Aorta (tissue), 5 donors: ENCODE results near the gene PRKCZ. TPM values are rescaled to one million over a fixed set of nuclear protein-coding genes. Genes with fewer than 3 reads are reported as not detected.
"Not testable (repeated sequence)": the region's sequence is repeated elsewhere in the genome, so short reads cannot be mapped to it uniquely, and the experiment has no call there.

ENCODE experiments used
- ATAC-seq: fragments of 200-7000 bp; cut with Tn5 transposase; one replicate; pipeline ENCODE4 v1.9.1; 2022; ENCODE audit warnings: moderate library complexity; ENCODE audit not compliant: low FRiP score
- DNase-seq, 2 donors: peaks; one replicate each; pipeline ENCODE4 v3.0.0-alpha.2; 2020
- H3K27ac ChIP-seq, 2 donors: one replicate each; pipeline ENCODE4 v1.5.1; 2013; ENCODE audit warnings: low read length in 2 of 2, mild to moderate bottlenecking in 2 of 2, moderate library complexity in 2 of 2, control low read depth in 1 of 2, inconsistent platforms in 1 of 2, low read depth in 1 of 2
- H3K27me3 ChIP-seq, 2 donors: one replicate each; pipeline ENCODE4 v1.6.1; 2013; ENCODE audit warnings: control low read depth in 1 of 2, low read length in 1 of 2, mild to moderate bottlenecking in 1 of 2, moderate library complexity in 1 of 2; ENCODE audit not compliant: insufficient read depth in 2 of 2, control insufficient read depth in 1 of 2
- H3K36me3 ChIP-seq, 2 donors: one replicate each; pipeline ENCODE4 v1.6.1; 2013; ENCODE audit warnings: control low read depth in 1 of 2, low read length in 1 of 2, mild to moderate bottlenecking in 1 of 2; ENCODE audit not compliant: insufficient read depth in 2 of 2, control insufficient read depth in 1 of 2
- H3K4me1 ChIP-seq, 2 donors: one replicate each; pipeline ENCODE4 v1.6.1; 2013; ENCODE audit warnings: low read length in 2 of 2, control low read depth in 1 of 2, mild to moderate bottlenecking in 1 of 2, moderate library complexity in 1 of 2; ENCODE audit not compliant: insufficient read depth in 2 of 2, control insufficient read depth in 1 of 2
- H3K4me3 ChIP-seq, 2 donors: one replicate each; pipeline ENCODE4 v1.5.1; 2013; ENCODE audit warnings: low read length in 2 of 2, control low read depth in 1 of 2, mild to moderate bottlenecking in 1 of 2
- H3K9me3 ChIP-seq: one replicate; pipeline ENCODE4 v1.6.1; 2013; ENCODE audit warnings: mild to moderate bottlenecking, low read length; ENCODE audit not compliant: control insufficient read depth
- WGBS, 2 donors: extraction: QIAGEN DNeasy Blood & Tissue Kit; methylation state at CpG; one replicate each; pipeline ENCODE4 v1.1.7; 2013; 5-methylcytosine and 5-hydroxymethylcytosine counted together
- intact Hi-C, 2 donors: fragments of 100-400 bp; cut with DNase I; formaldehyde crosslinking; loops; one replicate each; pipeline versions ENCODE4 v1.14.2 to v1.15.0; 2022
- polyA plus RNA-seq, 2 donors: library from polyadenylated mRNA; stranded (reverse); fragments of 200-250 nt; gene quantifications; one replicate each; pipeline ENCODE4 v1.2.3, GENCODE V29; 2013
- total RNA-seq, 2 donors: library from RNA; stranded (reverse); fragmentation: NEBNext Ultra II Directional; extraction: Animal tissue kit (Norgen Biotek cat#: 25700); gene quantifications; one replicate each; pipeline ENCODE4 v1.2.1, GENCODE V29; 2021
- donor health status: healthy with polysubstance abuse.
- donor health status: Bipolar disorder and iron deficiency.
- donor health status: DM: no; HTN: no; CAD: no.
- donor health status: DM: no; HTN: no; CAD: no.
- donor health status: DM: yes; HTN: yes; CAD: no.

The PRKCZ gene
- total and polyA plus RNA-seq, 4 donors: 1.5 to 23.2 (median 4.2) TPM

DNA sequence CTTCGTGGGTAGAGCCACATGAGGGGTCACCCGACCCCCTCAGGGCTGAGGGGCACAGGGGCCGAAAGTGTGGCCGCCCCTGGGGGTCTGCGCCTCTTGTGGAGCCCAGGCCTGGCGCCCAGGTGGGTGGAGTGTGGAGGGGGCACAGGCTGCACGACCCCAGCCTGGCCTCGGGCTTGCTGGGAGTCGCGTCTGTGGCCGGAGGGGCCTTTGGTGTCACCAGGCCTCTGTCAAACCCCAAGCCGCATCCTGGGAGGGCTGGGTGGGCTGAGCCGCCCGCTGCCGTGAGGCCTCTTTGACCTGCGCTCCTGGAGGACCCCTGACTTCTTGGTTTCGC lies 83.6 kb downstream of the PRKCZ start:
- peak; percentile 62 to 77 for DNase-seq
- 91 to 92% methylated on average over 16 to 17 of the region's 17 CpGs for WGBS, 2 donors
- H3K27ac ChIP-seq: no peak overlapping the region
- intact Hi-C loops: no loop called here
- H3K27me3 ChIP-seq: no peaks in the 10 kb centered on the region
- ATAC-seq: no peak
- no peaks in the 10 kb centered on the region for H3K4me1 ChIP-seq
- H3K9me3 ChIP-seq: no peaks in the 10 kb centered on the region
- H3K36me3 ChIP-seq: no peaks in the 10 kb centered on the region
- H3K4me3 ChIP-seq: no peak overlapping the region

DNA sequence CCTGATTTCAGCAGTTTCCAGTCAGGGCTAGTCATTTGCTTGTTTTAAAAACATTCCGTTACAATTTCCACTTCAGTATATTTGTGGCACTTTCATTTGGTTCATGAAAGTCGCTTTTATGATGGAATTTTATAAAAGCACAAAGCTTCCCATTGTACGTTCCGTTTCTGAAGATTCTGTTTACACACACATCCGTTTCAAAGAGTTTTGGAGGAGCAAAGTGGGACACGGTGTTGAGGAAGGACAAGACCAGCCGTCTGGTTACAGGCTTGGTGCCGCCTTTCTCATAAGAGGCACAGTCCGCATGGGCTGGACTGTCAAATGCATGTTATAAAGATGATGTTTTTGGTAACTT lies 84.0 kb downstream of the PRKCZ start:
- no peak overlapping the region for H3K4me3 ChIP-seq
- H3K4me1 ChIP-seq: no peaks in the 10 kb centered on the region
- no peaks in the 10 kb centered on the region for H3K9me3 ChIP-seq
- DNase-seq: no peak
- no peaks in the 10 kb centered on the region for H3K27me3 ChIP-seq
- intact Hi-C loops: no loop called here
- 93 to 94% methylated on average over 9 of the region's 9 CpGs for WGBS, 2 donors
- H3K27ac ChIP-seq: no peak overlapping the region
- no peak for ATAC-seq
- no peaks in the 10 kb centered on the region for H3K36me3 ChIP-seq

DNA sequence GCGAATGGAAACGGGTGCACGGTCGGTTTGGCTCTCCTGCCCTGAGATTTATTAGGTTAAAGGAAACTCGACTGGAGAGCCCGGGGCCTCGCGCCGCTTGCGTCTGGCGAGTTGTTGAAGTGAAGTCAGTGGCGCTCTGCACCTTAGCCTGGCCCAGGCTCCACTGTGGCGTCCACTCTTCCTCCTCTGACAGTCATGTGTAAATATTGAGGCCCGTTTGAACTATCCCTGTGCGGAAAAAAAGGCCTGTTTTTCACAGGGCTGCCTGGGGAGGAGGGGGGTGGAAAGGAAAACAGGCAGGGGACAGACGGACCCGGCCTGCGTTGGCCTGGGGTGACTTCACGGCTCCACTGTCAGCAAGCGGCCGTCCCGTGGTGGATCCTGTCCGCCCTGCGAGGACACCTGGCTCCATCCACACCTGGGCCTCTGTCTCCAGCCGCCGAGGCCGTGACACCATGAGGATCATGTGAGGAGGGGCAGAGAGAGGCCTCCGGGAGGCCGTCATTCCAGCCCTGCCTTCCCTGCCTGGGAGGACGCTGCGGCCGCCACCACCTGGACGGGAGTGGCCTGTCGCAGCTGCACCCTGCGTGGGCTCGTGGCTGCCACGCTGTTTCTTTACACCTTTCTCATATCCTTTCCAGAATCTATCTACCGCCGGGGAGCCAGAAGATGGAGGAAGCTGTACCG lies 84.6 kb downstream of the PRKCZ start:
- H3K36me3 ChIP-seq: no peaks in the 10 kb centered on the region
- H3K4me3 ChIP-seq: no peak overlapping the region
- ATAC-seq: no peak
- H3K4me1 ChIP-seq: no peaks in the 10 kb centered on the region
- 78 to 79% methylated on average over 40 of the region's 40 CpGs for WGBS, 2 donors
- H3K27me3 ChIP-seq: no peaks in the 10 kb centered on the region
- intact Hi-C loops: no loop called here
- no peaks in the 10 kb centered on the region for H3K9me3 ChIP-seq
- peak; percentile 50 to 75 for DNase-seq
- H3K27ac ChIP-seq: peak overlapping the region in 1 of 2 donors; percentile 1

DNA sequence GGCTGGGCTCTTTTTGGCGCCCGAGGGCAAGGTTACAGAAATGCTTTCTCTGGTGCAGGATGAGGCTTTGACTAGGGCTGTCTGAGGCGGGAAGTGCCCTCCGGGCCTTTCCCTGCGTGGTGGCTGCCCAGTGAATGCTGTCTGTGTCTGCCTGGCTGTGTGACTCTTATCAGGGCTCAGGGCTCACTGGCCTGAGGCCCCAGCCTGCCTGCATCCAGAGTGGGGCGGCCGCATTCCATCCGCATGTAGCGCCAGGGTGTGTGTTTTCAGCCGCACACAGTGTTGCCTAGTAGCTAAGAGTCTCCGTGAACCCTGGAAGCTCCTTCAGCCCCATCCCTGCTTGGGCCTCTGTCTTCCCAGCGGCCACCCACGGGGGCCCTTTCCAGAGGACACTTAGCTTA lies 85.2 kb downstream of the PRKCZ start:
- H3K27ac ChIP-seq: no peak overlapping the region
- ATAC-seq (peak; percentile 52), DNase-seq (peak; percentile 74 to 89)
- no peaks in the 10 kb centered on the region for H3K36me3 ChIP-seq
- no peaks in the 10 kb centered on the region for H3K9me3 ChIP-seq
- no peaks in the 10 kb centered on the region for H3K27me3 ChIP-seq
- H3K4me3 ChIP-seq: no peak overlapping the region
- 8 to 9% methylated on average over 13 of the region's 13 CpGs for WGBS, 2 donors
- H3K4me1 ChIP-seq: no peaks in the 10 kb centered on the region
- intact Hi-C loops: no loop called here

DNA sequence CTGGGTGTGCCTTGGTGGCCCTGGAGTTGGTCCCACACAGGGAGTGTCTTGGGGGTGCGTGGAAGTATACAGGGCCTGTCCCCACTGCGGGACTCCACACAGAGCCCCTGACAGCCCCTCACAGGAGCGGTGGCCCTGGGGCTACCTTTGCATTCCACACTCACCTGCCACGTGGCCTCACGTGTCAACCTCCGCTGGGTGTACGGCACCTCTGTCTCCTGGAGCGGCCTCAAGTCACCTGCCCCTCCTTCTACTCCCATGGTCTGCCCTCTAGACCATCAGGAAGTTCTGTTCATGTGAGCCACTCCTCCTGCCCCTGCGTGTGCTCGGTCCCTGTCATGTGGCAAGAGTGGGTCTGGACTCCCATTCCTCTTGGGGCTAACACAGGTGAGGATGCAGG lies 85.7 kb downstream of the PRKCZ start:
- H3K4me3 ChIP-seq: no peak overlapping the region
- no peaks in the 10 kb centered on the region for H3K27me3 ChIP-seq
- no peaks in the 10 kb centered on the region for H3K4me1 ChIP-seq
- no peaks in the 10 kb centered on the region for H3K9me3 ChIP-seq
- H3K27ac ChIP-seq: no peak overlapping the region
- ATAC-seq (no peak), DNase-seq (peak; percentile 43 to 71)
- intact Hi-C loops: no loop called here
- 90 to 91% methylated on average over 10 of the region's 10 CpGs for WGBS, 2 donors
- no peaks in the 10 kb centered on the region for H3K36me3 ChIP-seq

DNA sequence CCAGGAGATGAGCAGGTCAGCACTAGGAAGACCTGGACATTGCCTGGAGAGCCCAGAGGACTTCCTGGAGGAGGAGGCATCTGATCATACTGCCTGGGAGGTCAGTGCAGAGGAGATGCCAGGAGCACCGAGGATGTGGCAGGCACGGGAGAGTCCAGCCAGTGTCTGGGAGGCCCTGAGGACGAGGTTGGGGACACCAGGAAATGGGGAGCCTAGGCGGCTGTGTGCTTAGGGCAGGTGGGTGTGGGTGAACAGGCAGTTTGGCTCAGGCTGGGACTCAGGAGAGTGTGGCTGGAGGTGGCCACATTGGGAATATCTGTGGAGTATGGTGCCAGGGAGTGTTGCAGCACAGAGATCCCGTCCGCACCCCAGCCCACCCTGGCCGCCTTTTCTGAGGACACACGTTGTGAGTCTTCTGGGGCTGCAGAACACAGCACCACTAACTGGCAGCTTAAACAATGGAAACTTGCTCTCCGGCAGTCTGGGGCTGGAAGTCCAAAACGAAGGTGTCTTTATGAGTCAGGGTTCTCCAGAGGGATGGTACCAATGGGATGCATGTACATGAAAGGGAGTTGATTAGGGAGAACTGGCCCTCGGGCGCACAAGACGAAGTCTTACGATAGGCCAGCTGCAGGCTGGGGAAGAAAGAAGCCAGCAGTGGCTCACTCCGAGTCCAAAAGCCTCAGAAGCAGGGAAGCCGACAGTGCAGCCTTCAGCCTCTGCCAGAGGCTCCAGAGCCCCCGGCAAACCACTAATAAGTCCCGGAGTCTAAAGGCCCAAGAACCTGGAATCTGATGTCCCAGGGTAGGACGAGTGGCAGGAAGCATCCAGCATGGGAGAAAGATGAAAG lies 86.4 kb downstream of the PRKCZ start:
- H3K27me3 ChIP-seq: no peaks in the 10 kb centered on the region
- no peaks in the 10 kb centered on the region for H3K36me3 ChIP-seq
- WGBS, 2 donors: 80 to 84% methylated on average over 19 of the region's 19 CpGs
- no peak for ATAC-seq
- no peak overlapping the region for H3K27ac ChIP-seq
- H3K9me3 ChIP-seq: no peaks in the 10 kb centered on the region
- no peak overlapping the region for H3K4me3 ChIP-seq
- DNase-seq: peak; percentile 26 to 56
- intact Hi-C loops: no loop called here
- no peaks in the 10 kb centered on the region for H3K4me1 ChIP-seq

DNA sequence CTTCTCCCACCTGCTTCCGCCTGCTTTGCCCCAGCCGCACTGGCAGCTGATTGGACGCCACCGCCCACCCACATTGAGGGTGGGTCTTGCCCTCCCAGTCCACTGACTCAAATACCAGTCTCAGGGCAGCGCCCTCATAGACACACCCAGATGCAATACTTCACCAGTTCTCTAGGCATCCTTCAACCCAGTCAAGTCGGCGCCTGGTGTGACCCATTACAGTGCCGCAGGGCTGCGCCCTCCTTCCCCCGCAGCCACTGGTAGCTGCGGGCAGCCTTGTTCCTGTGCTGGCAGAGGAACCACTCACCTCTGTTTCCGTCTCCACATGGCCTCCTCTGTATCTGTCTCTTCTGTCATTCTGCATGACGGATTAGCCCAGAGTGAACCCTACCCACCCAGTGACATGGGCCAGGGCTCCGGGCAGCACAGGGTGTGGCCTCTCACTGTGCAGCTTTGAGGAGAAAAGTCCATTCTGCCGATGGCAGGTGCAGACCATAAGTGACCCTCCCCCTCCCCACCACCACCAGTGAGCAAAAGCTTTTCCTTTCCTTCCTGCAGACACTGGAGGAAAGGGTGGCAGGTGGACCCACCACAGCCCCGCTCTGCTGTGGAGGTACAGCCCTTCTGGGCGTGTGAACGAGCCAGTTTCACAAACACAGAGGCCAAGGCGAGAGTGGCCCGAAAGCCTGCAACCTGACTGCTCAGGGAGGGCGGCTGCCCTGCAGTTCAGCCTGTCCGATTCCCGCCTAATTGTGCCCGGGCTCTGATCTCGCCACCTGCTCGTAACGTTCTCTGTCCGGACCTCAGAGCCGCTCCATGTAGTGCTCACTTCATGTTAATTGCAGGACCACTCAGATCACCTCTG lies 87.3 kb downstream of the PRKCZ start:
- Histone ChIP-seq H3K27ac (no peak overlapping the region), H3K9me3 (no peaks in the 10 kb centered on the region), H3K4me1 (no peaks in the 10 kb centered on the region), H3K4me3 (no peak overlapping the region), H3K27me3 (no peaks in the 10 kb centered on the region), H3K36me3 (no peaks in the 10 kb centered on the region)
- WGBS, 2 donors: 86 to 88% methylated on average over 29 of the region's 29 CpGs
- ATAC-seq (no peak), DNase-seq (peak; percentile 42 to 57)
- intact Hi-C loops: no loop called here

DNA sequence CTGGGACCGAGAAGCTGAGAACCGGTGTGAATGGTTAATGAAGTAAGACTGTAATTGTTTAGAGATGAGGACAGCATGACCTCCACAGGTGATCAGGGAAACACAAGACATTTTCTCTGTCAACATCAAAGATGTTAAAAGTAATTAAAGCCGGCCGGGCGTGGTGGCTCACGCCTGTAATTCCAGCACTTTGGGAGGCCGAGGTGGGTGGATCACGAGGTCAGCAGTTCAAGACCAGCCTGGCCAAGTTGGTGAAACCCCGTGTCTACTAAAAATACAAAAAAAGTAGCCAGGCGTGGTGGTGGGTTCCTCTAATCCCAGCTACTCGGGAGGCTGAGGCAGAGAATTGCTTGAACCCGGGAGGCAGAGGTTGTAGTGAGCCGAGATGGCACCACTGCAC lies 88.9 kb downstream of the PRKCZ start:
- intact Hi-C loops, H3K4me3 ChIP-seq, H3K36me3 ChIP-seq, H3K27ac ChIP-seq, ATAC-seq, H3K4me1 ChIP-seq, H3K9me3 ChIP-seq, H3K27me3 ChIP-seq: not testable (repeated sequence)
- 83% methylated on average over 13 of the region's 13 CpGs for WGBS, 2 donors
- DNase-seq: peak; percentile 17 to 54
